MCF 10A (cell line): Measurements from ENCODE around the gene RACK1. TPM values are rescaled to one million over a fixed set of nuclear protein-coding genes. Genes with fewer than 3 reads are reported as not detected.
A peak's percentile ranks its signal among the peaks of the same experiment; 100 is the strongest.
"Not testable (repeated sequence)": the region's sequence is repeated elsewhere in the genome, so short reads cannot be mapped to it uniquely, and the experiment has no call there.

Source experiments
- BruUV-seq: library from RNA; stranded (reverse); fragments of 400-500 nt; replicated peaks from 2 replicates; lab custom pipeline; 2021; lab: Mats Ljungman, UMichigan
- CTCF ChIA-PET: fragments of 300-600 bp; sonication (Branson Sonifier 250); formaldehyde crosslinking; extraction: SDS; loops from one replicate; lab custom pipeline; 2021; ENCODE audit warnings: antibody characterized with exemption, inconsistent platforms; lab: Yijun Ruan, JAX
- POLR2A ChIA-PET: fragments of 300-600, 350-650 bp; sonication (Branson Sonifier 250); formaldehyde crosslinking; extraction: SDS; loops from one replicate; lab custom pipeline; 2020; ENCODE audit warnings: antibody characterized with exemption, inconsistent platforms; lab: Yijun Ruan, JAX
- DNase-seq: peaks from one replicate; pipeline ENCODE4 v3.0.0-alpha.2; 2018; ENCODE audit not compliant: unreplicated experiment
- H3K27ac Mint-ChIP-seq: one replicate; pipeline ENCODE4 v1.8.0; 2022; ENCODE audit warnings: mild to moderate bottlenecking, low read depth, mixed read lengths; ENCODE audit not compliant: unreplicated experiment
- H3K27me3 Mint-ChIP-seq: one replicate; pipeline ENCODE4 v1.8.0; 2022; ENCODE audit warnings: mixed read lengths; ENCODE audit not compliant: insufficient read depth, unreplicated experiment
- H3K36me3 Mint-ChIP-seq: one replicate; pipeline ENCODE4 v1.8.0; 2022; ENCODE audit warnings: mild to moderate bottlenecking, moderate library complexity, mixed read lengths; ENCODE audit not compliant: insufficient read depth, unreplicated experiment
- H3K4me1 Mint-ChIP-seq: one replicate; pipeline ENCODE4 v1.8.0; 2022; ENCODE audit warnings: mixed read lengths; ENCODE audit not compliant: insufficient read depth, unreplicated experiment
- H3K4me3 Mint-ChIP-seq: one replicate; pipeline ENCODE4 v1.8.0; 2022; ENCODE audit warnings: mild to moderate bottlenecking, moderate library complexity, mixed read lengths; ENCODE audit not compliant: unreplicated experiment
- H3K9me3 Mint-ChIP-seq: one replicate; pipeline ENCODE4 v1.8.0; 2022; ENCODE audit warnings: mixed read lengths; ENCODE audit not compliant: unreplicated experiment
- intact Hi-C: fragments of 100-400 bp; cut with micrococcal nuclease; formaldehyde crosslinking; loops from 2 replicates; pipeline ENCODE4 v1.14.1; 2022
- total RNA-seq: library from RNA; stranded (reverse); gene quantifications from 2 replicates; pipeline ENCODE4 v1.2.3, GENCODE V29; 2022
- TF ChIP-seq, protein P1 (sequence below): fragments of 200-600 bp; IDR thresholded peaks from one replicate; pipeline ENCODE4 v1.8.0; 2022; ENCODE audit warnings: antibody characterized with exemption, mild to moderate bottlenecking; ENCODE audit not compliant: unreplicated experiment

Gene RACK1
- total RNA-seq, 1 experiment from 2014 or later, result 4,050 TPM

DNA sequence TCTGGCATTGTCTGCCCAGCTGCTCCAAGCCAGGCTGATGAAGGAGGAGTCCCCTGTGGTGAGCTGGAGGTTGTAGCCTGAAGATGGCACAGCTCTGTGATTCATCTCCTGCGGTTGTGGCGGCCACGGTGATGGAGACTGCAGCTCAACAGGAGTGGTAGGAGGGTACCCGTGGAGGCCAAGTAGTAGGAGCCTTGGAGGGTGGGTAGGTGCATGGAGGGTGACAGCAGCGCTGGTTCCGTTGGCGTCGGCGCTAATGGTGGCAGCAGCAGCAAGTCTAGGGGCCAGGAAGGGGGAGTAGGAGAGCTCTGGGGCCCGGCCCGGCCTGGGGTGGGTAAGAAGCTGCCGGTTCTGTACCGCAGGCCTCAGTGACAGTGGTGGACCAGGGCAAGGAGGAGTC, 39.6 kb upstream of the RACK1 start:
- no TSS peak for BruUV-seq
- H3K36me3 Mint-ChIP-seq, result no peaks in the 10 kb centered on the region
- no peaks in the 10 kb centered on the region for H3K4me1 Mint-ChIP-seq
- intact Hi-C loops, result no loop called here
- no peaks in the 10 kb centered on the region for H3K9me3 Mint-ChIP-seq
- no peak overlapping the region for H3K27ac Mint-ChIP-seq
- ChIA-PET CTCF (no interaction called here), POLR2A (no interaction called here)
- no peak overlapping the region for H3K4me3 Mint-ChIP-seq
- DNase-seq, result peak; percentile 17
- H3K27me3 Mint-ChIP-seq, result no peaks in the 10 kb centered on the region
- TF ChIP-seq, protein P1, sequence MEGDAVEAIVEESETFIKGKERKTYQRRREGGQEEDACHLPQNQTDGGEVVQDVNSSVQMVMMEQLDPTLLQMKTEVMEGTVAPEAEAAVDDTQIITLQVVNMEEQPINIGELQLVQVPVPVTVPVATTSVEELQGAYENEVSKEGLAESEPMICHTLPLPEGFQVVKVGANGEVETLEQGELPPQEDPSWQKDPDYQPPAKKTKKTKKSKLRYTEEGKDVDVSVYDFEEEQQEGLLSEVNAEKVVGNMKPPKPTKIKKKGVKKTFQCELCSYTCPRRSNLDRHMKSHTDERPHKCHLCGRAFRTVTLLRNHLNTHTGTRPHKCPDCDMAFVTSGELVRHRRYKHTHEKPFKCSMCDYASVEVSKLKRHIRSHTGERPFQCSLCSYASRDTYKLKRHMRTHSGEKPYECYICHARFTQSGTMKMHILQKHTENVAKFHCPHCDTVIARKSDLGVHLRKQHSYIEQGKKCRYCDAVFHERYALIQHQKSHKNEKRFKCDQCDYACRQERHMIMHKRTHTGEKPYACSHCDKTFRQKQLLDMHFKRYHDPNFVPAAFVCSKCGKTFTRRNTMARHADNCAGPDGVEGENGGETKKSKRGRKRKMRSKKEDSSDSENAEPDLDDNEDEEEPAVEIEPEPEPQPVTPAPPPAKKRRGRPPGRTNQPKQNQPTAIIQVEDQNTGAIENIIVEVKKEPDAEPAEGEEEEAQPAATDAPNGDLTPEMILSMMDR, result no peak

DNA sequence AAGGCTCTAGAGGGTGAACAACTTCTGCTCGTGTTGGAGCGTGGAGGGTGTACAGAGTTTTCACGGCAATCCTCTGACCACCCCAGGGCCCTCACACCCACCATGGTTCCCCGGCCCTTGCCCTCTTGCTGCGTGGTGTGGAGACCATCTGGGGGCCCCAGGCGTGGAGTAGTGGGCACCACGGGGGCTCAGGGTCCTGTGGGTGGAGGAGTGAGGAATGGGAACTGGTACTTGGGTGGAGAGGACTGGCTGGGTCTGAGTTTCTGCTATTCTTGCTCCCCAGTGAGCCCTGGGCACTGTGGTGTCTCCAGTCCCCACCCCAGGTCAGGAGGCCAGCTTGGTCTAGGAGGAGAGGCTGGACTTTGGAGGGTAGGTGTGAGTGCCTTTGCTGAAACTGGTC, 39.2 kb upstream of the RACK1 start:
- Mint-ChIP-seq H3K9me3 (no peaks in the 10 kb centered on the region), H3K36me3 (no peaks in the 10 kb centered on the region), H3K4me3 (no peak overlapping the region), H3K27ac (no peak overlapping the region), H3K4me1 (no peaks in the 10 kb centered on the region), H3K27me3 (no peaks in the 10 kb centered on the region)
- BruUV-seq, result no TSS peak
- ChIA-PET CTCF (no interaction called here), POLR2A (no interaction called here)
- TF ChIP-seq, protein P1, result no peak
- intact Hi-C loops, result no loop called here
- DNase-seq, result no peak

DNA sequence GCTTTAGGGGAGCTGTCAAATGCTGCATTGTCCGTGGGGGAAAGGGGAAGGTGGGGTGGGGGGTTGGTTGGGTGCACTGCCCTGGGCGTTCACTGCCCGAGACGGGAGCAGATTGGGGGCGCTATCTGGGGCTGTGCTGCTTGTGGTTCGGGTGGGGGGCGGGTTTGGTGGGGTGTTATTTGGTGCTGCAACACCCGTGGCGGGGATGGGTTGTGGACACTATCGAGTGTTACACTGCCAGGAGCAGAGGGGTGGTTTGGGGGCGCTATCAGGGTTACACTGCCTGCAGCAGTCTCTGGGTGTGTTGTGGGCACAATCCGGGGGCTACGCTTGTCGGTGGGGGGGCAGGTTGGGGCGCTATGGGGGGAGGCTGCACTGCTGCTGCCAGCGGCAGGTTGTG, 38.7 kb upstream of the RACK1 start:
- DNase-seq, H3K9me3 Mint-ChIP-seq, H3K4me3 Mint-ChIP-seq, H3K27me3 Mint-ChIP-seq, H3K4me1 Mint-ChIP-seq, H3K27ac Mint-ChIP-seq, intact Hi-C loops, BruUV-seq, POLR2A ChIA-PET, H3K36me3 Mint-ChIP-seq, CTCF ChIA-PET: not testable (repeated sequence)

DNA sequence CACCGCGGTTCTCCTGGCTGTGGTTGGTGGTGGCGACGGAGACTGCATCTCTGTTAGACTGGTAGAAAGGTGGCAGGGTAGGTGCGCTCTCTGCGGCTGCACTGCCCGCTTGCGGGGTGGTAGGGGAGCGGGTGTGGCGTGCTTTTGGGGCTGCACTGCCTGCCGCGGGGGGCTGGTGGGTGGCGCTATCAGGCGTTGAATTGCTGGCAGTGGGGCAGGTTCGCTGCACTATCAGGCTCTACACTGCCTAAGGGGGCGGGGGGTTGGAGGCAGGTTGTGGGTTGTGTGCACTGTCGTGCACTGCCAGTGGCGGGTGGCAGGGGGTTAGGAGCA, 38.2 kb upstream of the RACK1 start:
- H3K4me3 Mint-ChIP-seq, result no peak overlapping the region
- no peaks in the 10 kb centered on the region for H3K27me3 Mint-ChIP-seq
- H3K36me3 Mint-ChIP-seq, result no peaks in the 10 kb centered on the region
- DNase-seq, result no peak
- ChIA-PET CTCF (no interaction called here), POLR2A (no interaction called here)
- intact Hi-C loops, result no loop called here
- H3K9me3 Mint-ChIP-seq, result no peaks in the 10 kb centered on the region
- H3K4me1 Mint-ChIP-seq, result no peaks in the 10 kb centered on the region
- TF ChIP-seq, protein P1, result no peak
- no peak overlapping the region for H3K27ac Mint-ChIP-seq
- no TSS peak for BruUV-seq
